ENCODE results near the gene LRP11. TPM values are rescaled to one million over a fixed set of nuclear protein-coding genes. Genes with fewer than 3 reads are reported as not detected.
"Not testable (repeated sequence)": the region's sequence is repeated elsewhere in the genome, so short reads cannot be mapped to it uniquely, and the experiment has no call there.

Gene LRP11
- 2.8 and 2.9 TPM in 2 replicates for total RNA-seq

GRCh38 chr6:149863698-149864577 is at the start of gene LRP11:
LRP11 (minus strand) TSS chr6:149864359; CDS start chr6:149864020, 339 bp downstream.
- intact Hi-C loops (cut with micrococcal nuclease), result loop anchor here (1.0 to 5.0 kb wide), 10 partner anchors 12 to 1528 kb away; partner anchors contain the start of genes KATNA1, LATS1, PCMT1 and RAET1G

- intact Hi-C loops (cut with micrococcal nuclease), result no loop called here
Observed at GRCh38 chr6:149913540-149914240, 49.5 kb upstream of the LRP11 start.

- intact Hi-C loops (cut with micrococcal nuclease), result no loop called here
Observed at GRCh38 chr6:149913085-149913484, 48.9 kb upstream of the LRP11 start.

- intact Hi-C loops (cut with micrococcal nuclease), result not testable (repeated sequence)
Observed at GRCh38 chr6:149912680-149913079, 48.5 kb upstream of the LRP11 start.

- intact Hi-C loops (cut with micrococcal nuclease), result no loop called here
Observed at GRCh38 chr6:149910721-149911151, 46.6 kb upstream of the LRP11 start.

- intact Hi-C loops (cut with micrococcal nuclease), result no loop called here
Observed at GRCh38 chr6:149909701-149910470, 45.7 kb upstream of the LRP11 start.

GRCh38 chr6:149908480-149908879 is 44.3 kb upstream of the LRP11 start:
- intact Hi-C loops (cut with micrococcal nuclease), result not testable (repeated sequence)

- intact Hi-C loops (cut with micrococcal nuclease), result no loop called here
Observed at GRCh38 chr6:149907317-149907716, 43.2 kb upstream of the LRP11 start.

- intact Hi-C loops (cut with micrococcal nuclease), result no loop called here
Observed at GRCh38 chr6:149906405-149906804, 42.2 kb upstream of the LRP11 start.

GRCh38 chr6:149905911-149906371 is 41.8 kb upstream of the LRP11 start:
- intact Hi-C loops (cut with micrococcal nuclease), result no loop called here

- intact Hi-C loops (cut with micrococcal nuclease), result no loop called here
Observed at GRCh38 chr6:149905371-149905910, 41.3 kb upstream of the LRP11 start.

- intact Hi-C loops (cut with micrococcal nuclease), result no loop called here
Observed at GRCh38 chr6:149904661-149905370, 40.7 kb upstream of the LRP11 start.

- intact Hi-C loops (cut with micrococcal nuclease), result no loop called here
Observed at GRCh38 chr6:149903938-149904611, 39.9 kb upstream of the LRP11 start.

GRCh38 chr6:149901444-149902140 is 37.4 kb upstream of the LRP11 start:
- intact Hi-C loops (cut with micrococcal nuclease), result no loop called here

- intact Hi-C loops (cut with micrococcal nuclease), result no loop called here
Observed at GRCh38 chr6:149900620-149901443, 36.7 kb upstream of the LRP11 start.

GRCh38 chr6:149899926-149900619 is 35.9 kb upstream of the LRP11 start:
- intact Hi-C loops (cut with micrococcal nuclease), result no loop called here

GRCh38 chr6:149899486-149899885 is 35.3 kb upstream of the LRP11 start:
- intact Hi-C loops (cut with micrococcal nuclease), result no loop called here

GRCh38 chr6:149898966-149899365 is 34.8 kb upstream of the LRP11 start:
- intact Hi-C loops (cut with micrococcal nuclease), result no loop called here

Data from T-helper 1 cell treated with Interleukin-12 subunit alpha and Interleukin-12 subunit beta and Interleukin-4 antibody, amounts not matched to agents 30 ng/mL and 1 ng/mL, for 36 hours (primary cell).